GM12892 (cell line): ENCODE results near the gene TIGD6.

Source experiments
- POLR2A ChIP-seq: IDR thresholded peaks from 2 replicates; pipeline ENCODE4 v1.6.1; 2011; ENCODE audit warnings: low read depth, low read length, control low read depth
- TAF1 ChIP-seq: IDR thresholded peaks from 2 replicates; pipeline ENCODE4 v1.6.1; 2011; ENCODE audit warnings: low read depth, mild to moderate bottlenecking, control low read depth, low read length, borderline replicate concordance

GRCh38 chr5:149960272-149961185, 39.9 kb downstream of the TIGD6 start, which contains the start of gene SLC26A2:
- TF ChIP-seq POLR2A (peak; percentile 95), TAF1 (peak; percentile 77)
